Neutrophil (primary cell): ENCODE data around the gene TYK2.
"Not testable (repeated sequence)": the region's sequence is repeated elsewhere in the genome, so short reads cannot be mapped to it uniquely, and the experiment has no call there.

Experiments
- H3K27ac ChIP-seq: fragments of 200-600 bp; sonication (generic); 2 replicates; pipeline ENCODE4 v1.5.1; 2016; ENCODE audit warnings: mild to moderate bottlenecking, moderate library complexity
- H3K27me3 ChIP-seq: fragments of 200-600 bp; sonication (generic); 2 replicates; pipeline ENCODE4 v1.6.0; 2016; ENCODE audit warnings: mild to moderate bottlenecking
- H3K36me3 ChIP-seq: fragments of 200-600 bp; sonication (generic); 2 replicates; pipeline ENCODE4 v1.5.1; 2017
- H3K4me1 ChIP-seq, 2 experiments: fragments of 200-600 bp in 1 of 2; sonication (generic) in 1 of 2; 1 replicate in 1 of 2; 2 replicates in 1 of 2; pipeline versions ENCODE4 v1.5.1 to v1.6.1; 2013 to 2016; ENCODE audit warnings: low read depth in 1 of 2, low read length in 1 of 2, mild to moderate bottlenecking in 1 of 2, moderate library complexity in 1 of 2; ENCODE audit not compliant: control insufficient read depth in 1 of 2, insufficient read depth in 1 of 2
- H3K4me3 ChIP-seq, 2 experiments: fragments of 200-600 bp in 1 of 2; sonication (generic) in 1 of 2; 1 replicate in 1 of 2; 2 replicates in 1 of 2; pipeline ENCODE4 v1.5.1; 2013 to 2016; ENCODE audit warnings: low read depth in 1 of 2, low read length in 1 of 2, mild to moderate bottlenecking in 1 of 2, moderate library complexity in 1 of 2
- H3K9me3 ChIP-seq: fragments of 200-600 bp; sonication (generic); 2 replicates; pipeline ENCODE4 v1.5.1; 2016
- CTCF ChIP-seq: fragments of 200-600 bp; sonication (generic); IDR thresholded peaks from 2 replicates; pipeline ENCODE4 v1.5.1; 2016; ENCODE audit warnings: antibody characterized with exemption

Gene TYK2

DNA sequence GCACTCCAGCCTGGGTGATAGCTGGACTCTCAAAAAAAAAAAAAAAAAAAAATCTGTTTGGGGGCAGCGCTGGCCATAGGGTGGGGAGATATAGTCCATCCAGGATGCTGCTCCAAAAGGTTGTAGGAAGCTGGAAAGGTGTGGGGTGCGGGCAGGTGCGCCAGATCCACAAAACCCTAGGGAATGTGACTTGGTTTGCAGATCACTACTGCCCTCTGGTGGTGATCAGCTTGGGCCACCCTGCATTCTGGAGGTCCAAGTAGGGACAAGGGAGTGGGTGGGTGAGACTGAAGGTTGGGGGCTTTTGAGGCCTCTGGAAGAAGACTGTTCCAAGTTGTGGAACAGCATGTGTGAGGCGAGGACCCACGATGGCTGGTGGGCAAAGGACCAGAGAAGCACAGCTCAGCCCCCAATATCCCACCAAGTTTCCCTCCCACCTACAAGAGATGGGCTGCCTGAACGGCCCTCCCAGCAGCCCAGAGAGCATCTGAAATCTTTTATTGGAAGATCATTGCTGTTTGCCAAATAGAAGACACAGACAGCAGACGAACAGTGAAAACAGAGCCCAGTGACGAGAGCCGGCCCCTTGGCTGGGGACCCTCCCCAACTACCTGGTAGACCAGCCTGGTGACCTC lies 10.4 kb upstream of the TYK2 start:
- peak; percentile 78 for TF ChIP-seq CTCF
- no peak overlapping the region for H3K27ac ChIP-seq
- no peaks in the 10 kb centered on the region for H3K9me3 ChIP-seq
- no peaks in the 10 kb centered on the region for H3K27me3 ChIP-seq
- peaks cover 0 to 6% of the 10 kb centered on the region in 2 experiments for H3K4me1 ChIP-seq
- H3K4me3 ChIP-seq: no peak overlapping the region
- peaks cover 51% of the 10 kb centered on the region for H3K36me3 ChIP-seq

- H3K4me3 ChIP-seq: no peak overlapping the region
- H3K36me3 ChIP-seq: peaks cover 42% of the 10 kb centered on the region
- peak overlapping the region; percentile 27 for H3K27ac ChIP-seq
- no peak for TF ChIP-seq CTCF
- H3K4me1 ChIP-seq: peaks cover 0 to 6% of the 10 kb centered on the region in 2 experiments
- no peaks in the 10 kb centered on the region for H3K9me3 ChIP-seq
- no peaks in the 10 kb centered on the region for H3K27me3 ChIP-seq
Measured at GRCh38 chr19:10389863-10390262, 9.5 kb upstream of the TYK2 start.

DNA sequence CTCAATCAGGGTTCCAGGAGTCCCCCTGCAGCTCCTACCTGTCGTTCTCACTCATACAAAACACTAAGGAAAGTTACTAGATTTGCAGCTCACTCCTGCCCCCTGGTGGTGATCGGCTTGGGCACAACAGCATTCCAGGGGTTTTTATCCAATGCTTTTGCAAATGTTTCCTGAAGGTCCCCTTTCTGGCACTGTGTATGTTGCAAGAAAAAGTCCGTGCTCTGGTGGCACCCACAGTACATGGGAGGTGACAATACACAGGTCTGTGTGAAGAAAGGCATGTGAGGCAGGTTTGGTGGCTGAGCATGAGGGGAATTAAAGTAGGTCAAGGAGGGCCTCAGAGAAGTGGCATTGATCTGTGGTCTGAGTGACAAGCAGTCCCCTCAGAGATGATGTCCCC lies 8.6 kb upstream of the TYK2 start:
- TF ChIP-seq CTCF: peak; percentile 95
- H3K4me3 ChIP-seq: no peak overlapping the region
- H3K27ac ChIP-seq: peak overlapping the region; percentile 33
- H3K4me1 ChIP-seq: peaks cover 0 to 6% of the 10 kb centered on the region in 2 experiments
- H3K36me3 ChIP-seq: peaks cover 33% of the 10 kb centered on the region
- no peaks in the 10 kb centered on the region for H3K27me3 ChIP-seq
- H3K9me3 ChIP-seq: no peaks in the 10 kb centered on the region

DNA sequence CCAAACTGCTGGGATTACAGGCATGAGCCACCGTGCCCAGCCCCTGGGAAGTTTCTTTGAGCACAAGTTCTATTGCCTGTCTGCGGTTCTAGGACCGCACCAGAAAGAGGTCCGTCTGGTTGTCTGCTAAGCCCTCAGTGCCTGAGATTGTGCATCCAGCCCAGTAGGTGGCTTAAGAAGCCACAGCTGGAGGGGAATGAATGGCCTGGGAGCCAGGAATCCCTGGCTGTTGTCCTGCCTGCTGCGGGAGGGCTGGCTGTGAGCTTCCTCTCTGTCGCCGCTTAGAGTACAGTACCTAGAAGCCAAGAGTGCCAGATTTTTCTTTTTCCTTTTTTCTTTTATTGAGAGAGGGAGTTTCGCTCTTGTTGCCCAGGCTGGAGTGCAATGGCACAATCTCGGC lies 4.2 kb upstream of the TYK2 start:
- TF ChIP-seq CTCF: no peak

GRCh38 chr19:10383223-10383499 lies 2.8 kb upstream of the TYK2 start:
- not testable (repeated sequence) for H3K9me3 ChIP-seq, H3K27me3 ChIP-seq, H3K4me3 ChIP-seq, H3K36me3 ChIP-seq, H3K27ac ChIP-seq
- peaks cover 22 to 27% of the 10 kb centered on the region in 2 experiments for H3K4me1 ChIP-seq

More for the DNA sequence above, 4.2 kb upstream of the TYK2 start:
- no peaks in the 10 kb centered on the region for H3K27me3 ChIP-seq
- peaks cover 19 to 20% of the 10 kb centered on the region in 2 experiments for H3K4me1 ChIP-seq
- H3K27ac ChIP-seq: no peak overlapping the region
- no peaks in the 10 kb centered on the region for H3K9me3 ChIP-seq
- H3K36me3 ChIP-seq: no peaks in the 10 kb centered on the region
- no peak overlapping the region for H3K4me3 ChIP-seq

GRCh38 chr19:10379880-10380312 lies 476 bp downstream of the TYK2 start:
- Histone ChIP-seq H3K27me3 (no peaks in the 10 kb centered on the region), H3K27ac (peak overlapping the region; percentile 95), H3K4me3 (peak overlapping the region; percentile 91 to 98), H3K9me3 (no peaks in the 10 kb centered on the region), H3K36me3 (peaks cover 36% of the 10 kb centered on the region), H3K4me1 (peaks cover 28% of the 10 kb centered on the region in 2 experiments)
- TF ChIP-seq CTCF: no peak
